Hematopoietic multipotent progenitor cell treated with erythropoietin and hydrocortisone succinate and interleukin-3 and kit ligand, for 17 days (in vitro differentiated cells): ENCODE measurements around the gene AGAP1.

Experiments used
- DNase-seq: peaks from one replicate; pipeline ENCODE4 v3.0.0-alpha.2; 2015; ENCODE audit warnings: low spot score

AGAP1 gene

GRCh38 chr2:235877275-235877802 lies 383.5 kb downstream of the AGAP1 start:
- no peak for DNase-seq

GRCh38 chr2:235879116-235879515 lies 385.3 kb downstream of the AGAP1 start:
- DNase-seq, result no peak

DNA sequence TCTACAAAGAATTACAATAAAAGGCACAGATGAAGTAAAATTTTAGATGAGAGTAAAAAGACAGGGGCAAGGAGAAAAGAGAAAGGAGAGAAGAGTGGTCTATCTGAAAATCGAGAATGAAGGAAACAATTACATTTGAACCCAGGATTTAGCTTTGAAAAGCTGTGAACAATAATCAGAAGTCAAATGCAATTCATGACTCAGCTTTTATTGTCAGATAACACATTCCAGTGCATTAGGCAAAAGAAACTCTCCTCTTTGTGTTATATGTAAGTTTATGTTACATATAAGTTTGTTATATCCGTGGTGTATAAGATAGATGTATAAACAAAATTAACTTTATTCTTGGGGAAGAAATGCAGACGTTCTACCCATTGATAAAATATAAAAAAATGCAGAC lies 389.8 kb downstream of the AGAP1 start:
- no peak for DNase-seq

- DNase-seq, result no peak
Measured at GRCh38 chr2:235889302-235889630, 395.4 kb downstream of the AGAP1 start.

DNA sequence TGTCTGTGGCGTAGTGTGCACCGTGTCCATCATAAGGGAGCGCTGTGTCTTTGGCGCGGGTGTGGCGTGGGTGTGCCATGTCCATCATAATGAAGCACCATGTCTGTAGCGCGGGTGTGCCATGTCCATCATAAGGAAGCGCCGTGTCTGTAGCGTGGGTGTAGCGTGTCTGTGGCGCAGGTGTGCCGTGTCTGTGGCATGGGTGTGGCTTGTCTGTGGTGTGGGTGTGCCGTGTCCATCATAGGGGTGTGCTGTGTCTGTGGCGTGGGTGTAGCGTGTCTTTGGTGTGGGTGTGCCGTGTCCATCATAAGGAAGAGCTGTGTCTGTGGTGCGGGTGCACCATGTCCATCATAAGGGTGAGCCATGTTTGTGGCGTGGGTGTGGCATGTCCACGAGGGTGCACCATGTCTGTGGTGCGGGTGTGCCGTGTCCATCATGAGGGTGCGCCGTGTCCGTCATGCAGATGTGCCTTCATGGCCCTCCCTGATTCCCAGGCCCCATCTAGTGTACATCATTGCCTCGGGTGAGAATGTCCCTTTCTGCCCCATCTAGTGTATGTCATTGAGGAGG lies 399.4 kb downstream of the AGAP1 start:
- DNase-seq, result no peak

- no peak for DNase-seq
Measured at GRCh38 chr2:235894839-235895238, 401.0 kb downstream of the AGAP1 start.

DNA sequence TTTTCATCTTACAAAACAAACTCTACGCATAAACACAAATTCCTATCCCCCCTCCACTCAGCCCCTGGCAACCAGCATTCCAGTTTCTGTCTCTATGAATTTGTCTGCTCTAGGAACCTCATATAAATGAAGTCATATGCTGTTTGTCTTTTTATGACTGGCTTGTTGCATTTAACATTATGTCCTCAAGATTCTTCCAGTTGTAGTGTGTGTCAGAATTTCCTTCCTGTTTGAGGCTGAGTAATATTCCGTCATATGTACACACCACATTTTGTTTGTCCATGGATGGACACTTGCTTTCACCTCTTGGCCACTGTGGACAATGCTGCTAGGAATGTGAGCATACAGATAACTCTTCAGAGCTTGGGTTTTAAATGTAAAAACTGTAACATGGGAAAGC lies 402.2 kb downstream of the AGAP1 start:
- DNase-seq, result no peak

DNA sequence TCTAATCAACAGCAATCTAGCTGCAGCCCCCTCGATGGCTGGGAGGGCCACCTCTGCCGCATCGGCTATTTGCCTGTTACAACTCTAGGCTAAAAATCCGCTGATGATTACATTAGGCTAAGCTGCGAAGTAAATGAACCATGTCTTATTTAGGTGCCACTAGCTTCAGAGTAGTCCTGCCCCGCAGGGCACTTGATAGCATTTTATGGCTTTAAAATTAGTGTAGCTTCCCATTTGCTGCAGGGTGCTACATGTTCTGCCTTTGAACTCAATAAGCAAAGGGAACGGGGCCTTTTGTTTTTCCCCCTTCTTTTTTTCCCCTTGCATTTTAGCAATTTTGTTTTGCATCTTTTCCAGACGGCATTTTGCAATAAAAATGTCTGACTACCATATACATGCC lies 404.1 kb downstream of the AGAP1 start:
- DNase-seq, result no peak

- no peak for DNase-seq
Measured at GRCh38 chr2:235898766-235899165, 404.9 kb downstream of the AGAP1 start.

- no peak for DNase-seq
Measured at GRCh38 chr2:235900631-235901030, 406.8 kb downstream of the AGAP1 start.

GRCh38 chr2:235901243-235901642 lies 407.4 kb downstream of the AGAP1 start:
- no peak for DNase-seq

- DNase-seq, result no peak
Measured at GRCh38 chr2:235903782-235904584, 410.1 kb downstream of the AGAP1 start.

DNA sequence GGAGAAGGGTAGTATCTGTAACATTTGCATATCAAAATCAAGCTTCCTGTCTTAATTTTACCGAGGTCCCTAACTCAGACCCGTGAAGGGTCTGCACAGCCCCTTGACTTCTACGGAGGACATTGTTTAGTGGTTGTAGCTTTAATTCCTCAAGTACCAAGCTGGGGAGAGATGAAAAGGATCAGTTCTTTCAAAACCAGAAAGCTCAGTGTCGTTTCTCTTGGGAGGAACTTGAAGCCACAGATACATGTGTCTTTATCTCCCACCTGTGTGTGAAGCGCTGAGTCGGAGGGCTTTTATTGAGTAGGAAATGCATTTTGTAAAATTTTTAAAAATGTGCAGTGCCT lies 410.7 kb downstream of the AGAP1 start:
- DNase-seq, result no peak

- no peak for DNase-seq
Measured at GRCh38 chr2:235908826-235909225, 415.0 kb downstream of the AGAP1 start.

DNA sequence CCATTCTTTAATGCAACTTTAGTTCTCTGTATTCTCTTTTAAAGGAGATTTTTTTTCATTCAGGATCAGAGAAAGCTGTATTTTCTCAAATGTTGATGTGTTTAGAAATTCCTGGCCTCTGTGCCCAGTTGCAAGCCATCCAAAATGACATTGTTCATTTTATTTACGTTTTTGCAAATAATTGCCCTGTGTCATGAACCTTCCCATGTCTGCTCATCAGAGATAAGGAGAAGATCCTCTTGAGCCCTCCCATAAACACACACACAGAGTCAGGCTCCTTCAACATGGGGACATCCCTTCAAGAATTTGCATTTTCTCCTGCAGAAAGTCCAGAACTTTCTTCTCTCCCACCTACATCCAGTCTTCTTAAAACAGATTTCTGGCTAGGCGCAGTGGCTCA lies 415.5 kb downstream of the AGAP1 start:
- DNase-seq, result peak; percentile 45

- DNase-seq, result peak; percentile 26
Measured at GRCh38 chr2:235910067-235910466, 416.2 kb downstream of the AGAP1 start.

- no peak for DNase-seq
Measured at GRCh38 chr2:235911125-235911524, 417.3 kb downstream of the AGAP1 start.

- no peak for DNase-seq
Measured at GRCh38 chr2:235911633-235912233, 417.9 kb downstream of the AGAP1 start.

DNA sequence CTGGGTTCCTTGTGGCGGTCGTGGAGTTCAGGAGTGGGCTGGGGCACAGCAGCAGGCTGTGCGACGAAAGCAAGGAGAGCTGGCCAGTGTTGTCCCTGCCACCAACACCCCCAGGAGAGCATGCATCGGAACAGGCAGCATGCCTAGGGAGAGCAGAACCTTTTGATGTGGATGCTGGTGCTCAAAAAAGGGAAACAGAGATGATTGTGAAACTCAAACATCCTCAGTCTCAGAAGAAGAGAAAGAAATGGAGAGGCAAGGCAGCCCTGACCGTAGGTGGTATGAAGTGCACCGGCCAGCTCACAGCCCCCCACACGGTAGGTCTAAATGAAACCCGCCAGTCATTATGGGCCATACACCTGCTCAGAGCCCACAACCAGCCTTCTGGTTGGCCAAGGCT lies 420.9 kb downstream of the AGAP1 start:
- no peak for DNase-seq

- no peak for DNase-seq
Measured at GRCh38 chr2:235917506-235917905, 423.7 kb downstream of the AGAP1 start.

DNA sequence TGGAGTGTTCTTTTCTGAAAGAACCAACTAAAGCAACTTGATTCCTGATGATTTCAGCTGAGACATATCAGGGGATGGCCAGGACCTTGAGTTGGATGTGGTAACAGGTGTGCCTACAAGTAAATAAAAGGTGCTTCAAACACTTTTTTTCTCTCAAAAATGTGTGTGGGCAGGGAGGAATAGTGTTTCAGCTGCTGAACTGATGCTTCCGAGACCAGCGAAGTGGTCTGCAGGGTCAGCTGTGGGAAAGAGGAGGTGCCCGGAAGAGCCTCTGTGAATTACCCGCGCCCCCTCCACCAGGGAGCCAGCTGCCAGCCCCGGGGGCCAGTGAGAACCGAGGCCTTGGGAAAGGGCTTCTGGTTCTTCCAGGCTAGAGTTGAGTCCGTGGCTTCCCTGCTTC lies 425.0 kb downstream of the AGAP1 start:
- DNase-seq, result no peak

- DNase-seq, result no peak
Measured at GRCh38 chr2:235920216-235920865, 426.5 kb downstream of the AGAP1 start.
